Fibroblast of pulmonary artery (primary cell): ENCODE data around the gene CAGE1.
A peak's percentile ranks its signal among the peaks of the same experiment; 100 is the strongest.

Source experiments
- DNase-seq: peaks from one replicate; pipeline ENCODE4 v3.0.0-alpha.2; 2010; ENCODE audit warnings: low read depth
- H3K4me3 ChIP-seq: replicated peaks from 2 replicates; pipeline ENCODE4 v1.5.1; 2011; ENCODE audit warnings: low read depth, mild to moderate bottlenecking, control low read depth, low read length, moderate library complexity
- TF ChIP-seq, protein P1 (sequence below): IDR thresholded peaks from 2 replicates; pipeline ENCODE4 v1.5.1; 2011; ENCODE audit warnings: mild to moderate bottlenecking, control low read depth, low read length, inconsistent platforms; ENCODE audit errors: missing control alignments

The CAGE1 gene

GRCh38 chr6:7391151-7391550 is 1.6 kb upstream of the CAGE1 start:
- peak overlapping the region; percentile 4 for H3K4me3 ChIP-seq
- no peak for DNase-seq

DNA sequence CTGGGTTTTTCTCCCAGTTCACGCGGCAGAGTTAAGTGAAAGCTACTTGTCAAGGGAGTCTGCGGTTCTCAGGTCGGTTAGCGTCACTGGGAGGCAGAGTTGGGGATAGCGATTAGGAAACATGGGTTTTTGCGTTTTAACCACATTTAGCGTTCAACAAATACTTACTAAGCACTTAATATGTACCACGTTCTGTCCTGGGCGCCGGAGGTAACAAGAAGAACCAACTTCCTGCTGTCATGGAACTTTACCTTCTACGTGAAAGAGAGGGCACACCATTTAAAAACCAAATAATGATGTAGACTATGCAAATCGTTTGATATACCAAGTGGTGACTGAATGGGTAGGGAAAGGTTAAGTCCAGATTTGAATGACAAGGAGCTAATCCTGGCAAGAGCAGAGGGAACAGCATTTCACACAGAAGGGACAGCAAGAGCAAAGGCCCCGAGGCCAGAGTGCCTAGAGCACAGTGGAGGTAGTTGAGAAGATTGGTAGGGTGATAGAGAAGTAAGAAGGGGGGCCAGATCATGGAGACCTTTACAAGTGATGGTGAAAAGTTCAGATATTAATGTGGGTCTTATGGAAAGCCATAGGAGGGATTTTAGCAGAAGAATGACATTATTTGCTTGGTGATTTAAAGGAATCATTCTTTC is 810 bp upstream of the CAGE1 start:
- TF ChIP-seq, protein P1, sequence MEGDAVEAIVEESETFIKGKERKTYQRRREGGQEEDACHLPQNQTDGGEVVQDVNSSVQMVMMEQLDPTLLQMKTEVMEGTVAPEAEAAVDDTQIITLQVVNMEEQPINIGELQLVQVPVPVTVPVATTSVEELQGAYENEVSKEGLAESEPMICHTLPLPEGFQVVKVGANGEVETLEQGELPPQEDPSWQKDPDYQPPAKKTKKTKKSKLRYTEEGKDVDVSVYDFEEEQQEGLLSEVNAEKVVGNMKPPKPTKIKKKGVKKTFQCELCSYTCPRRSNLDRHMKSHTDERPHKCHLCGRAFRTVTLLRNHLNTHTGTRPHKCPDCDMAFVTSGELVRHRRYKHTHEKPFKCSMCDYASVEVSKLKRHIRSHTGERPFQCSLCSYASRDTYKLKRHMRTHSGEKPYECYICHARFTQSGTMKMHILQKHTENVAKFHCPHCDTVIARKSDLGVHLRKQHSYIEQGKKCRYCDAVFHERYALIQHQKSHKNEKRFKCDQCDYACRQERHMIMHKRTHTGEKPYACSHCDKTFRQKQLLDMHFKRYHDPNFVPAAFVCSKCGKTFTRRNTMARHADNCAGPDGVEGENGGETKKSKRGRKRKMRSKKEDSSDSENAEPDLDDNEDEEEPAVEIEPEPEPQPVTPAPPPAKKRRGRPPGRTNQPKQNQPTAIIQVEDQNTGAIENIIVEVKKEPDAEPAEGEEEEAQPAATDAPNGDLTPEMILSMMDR = no peak
- DNase-seq = no peak
- peak overlapping the region; percentile 85 for H3K4me3 ChIP-seq

More at GRCh38 chr6:7391151-7391550, 1.6 kb upstream of the CAGE1 start:
- TF ChIP-seq, protein P1 = no peak

GRCh38 chr6:7389162-7389450 is 436 bp downstream of the CAGE1 start:
- H3K4me3 ChIP-seq = peak overlapping the region; percentile 85
- TF ChIP-seq, protein P1 = no peak

GRCh38 chr6:7381092-7381491 is 8.4 kb downstream of the CAGE1 start:
- H3K4me3 ChIP-seq = no peak overlapping the region
- no peak for DNase-seq
- TF ChIP-seq, protein P1 = no peak

More at GRCh38 chr6:7389162-7389450, 436 bp downstream of the CAGE1 start:
- peak; percentile 67 for DNase-seq

DNA sequence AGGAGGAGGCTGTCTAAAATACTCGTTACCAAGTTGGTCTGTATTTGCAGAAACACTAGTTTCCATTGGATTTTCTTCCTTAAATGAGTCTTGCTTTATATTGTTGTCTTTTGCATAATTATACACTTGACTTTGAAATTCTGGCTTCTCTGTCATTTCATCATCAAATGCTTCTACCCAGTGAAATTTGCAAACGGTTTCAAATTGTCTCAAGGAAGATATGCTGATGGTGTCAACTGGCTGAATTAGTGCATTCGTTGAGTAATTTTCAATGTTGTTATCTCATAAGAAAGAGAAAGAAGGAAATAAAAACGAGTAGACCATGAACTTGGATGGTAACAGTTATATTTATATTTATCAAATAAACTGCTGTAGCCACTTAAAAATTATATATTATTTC is 10.8 kb downstream of the CAGE1 start:
- no peak overlapping the region for H3K4me3 ChIP-seq
- TF ChIP-seq, protein P1 = no peak
- no peak for DNase-seq

DNA sequence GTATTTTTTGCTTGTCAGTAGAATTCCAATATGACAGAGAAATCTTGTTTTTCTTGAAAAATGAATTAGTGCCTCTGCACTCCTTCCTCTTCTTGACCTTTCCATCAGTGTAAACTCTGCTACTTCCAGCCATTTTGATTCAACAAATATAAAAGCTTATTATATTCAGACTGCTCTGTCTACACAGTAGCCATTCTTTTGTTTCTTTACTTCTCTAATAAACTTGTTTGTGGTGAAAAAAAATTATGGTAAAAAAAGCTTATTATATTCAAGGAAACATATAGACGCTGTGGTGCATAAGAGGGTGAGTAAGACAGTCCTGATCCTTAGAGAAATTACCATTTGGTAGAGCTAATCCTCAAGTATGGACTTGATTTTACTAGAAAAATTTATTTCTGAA is 11.6 kb downstream of the CAGE1 start:
- TF ChIP-seq, protein P1 = no peak
- DNase-seq = no peak
- no peak overlapping the region for H3K4me3 ChIP-seq

DNA sequence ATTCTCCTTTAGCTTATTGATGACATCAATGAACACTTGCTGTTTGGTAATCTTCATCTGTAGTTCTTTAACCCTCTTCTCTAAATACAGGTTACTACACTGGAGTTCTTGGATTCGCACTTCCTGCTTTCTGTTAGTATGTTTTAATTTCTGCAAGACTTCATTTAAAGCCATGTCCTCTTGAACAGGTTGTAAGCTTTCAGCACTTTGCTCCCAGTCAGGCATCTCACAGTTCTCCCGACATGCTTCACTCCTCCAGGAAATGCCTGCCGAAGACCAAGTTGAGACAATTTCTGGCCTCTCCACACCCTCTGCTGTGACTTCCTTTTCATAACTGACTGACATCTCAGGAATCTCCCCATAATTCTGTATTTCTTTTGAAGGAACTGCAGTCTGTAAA is 15.8 kb downstream of the CAGE1 start:
- peak; percentile 7 for DNase-seq
- TF ChIP-seq, protein P1 = no peak

More for the DNA sequence above, 15.8 kb downstream of the CAGE1 start:
- H3K4me3 ChIP-seq = no peak overlapping the region
